T-helper 17 cell (primary cell): Measurements from ENCODE around the gene LMO2. TPM values are rescaled to one million over a fixed set of nuclear protein-coding genes. Genes with fewer than 3 reads are reported as not detected.

ENCODE experiments used
- ATAC-seq: fragments of 150-1000 bp; cut with Tn5 transposase; 2 replicates; pipeline ENCODE4 v1.10.0; 2021; ENCODE audit warnings: mild to moderate bottlenecking, moderate library complexity
- DNase-seq, 3 donors: peaks; one replicate each; pipeline versions ENCODE4 v3.0.0 to v3.0.0-alpha.2; 2020 to 2021
- H3K9me3 ChIP-seq: one replicate; pipeline ENCODE4 v1.7.0; 2013; ENCODE audit warnings: low read length, mild to moderate bottlenecking; ENCODE audit not compliant: control insufficient read depth, poor library complexity, severe bottlenecking
- H3K27ac Mint-ChIP-seq: one replicate; pipeline ENCODE4 v1.8.0; 2022; ENCODE audit warnings: mild to moderate bottlenecking, moderate library complexity, mixed read lengths
- H3K27me3 Mint-ChIP-seq: one replicate; pipeline ENCODE4 v1.8.0; 2022; ENCODE audit warnings: mixed read lengths
- H3K36me3 Mint-ChIP-seq: one replicate; pipeline ENCODE4 v1.8.0; 2022; ENCODE audit warnings: low read depth, mixed read lengths
- H3K4me1 Mint-ChIP-seq: one replicate; pipeline ENCODE4 v1.8.0; 2022; ENCODE audit warnings: mild to moderate bottlenecking, mixed read lengths
- H3K4me3 Mint-ChIP-seq: one replicate; pipeline ENCODE4 v1.8.0; 2022; ENCODE audit warnings: mild to moderate bottlenecking, moderate library complexity, mixed read lengths
- total RNA-seq, 4 donors: library from RNA in 2 of 4; stranded (reverse) in 2 of 4; gene quantifications; one replicate each; pipeline ENCODE4 v1.2.3 and lab custom pipeline; 2022 to 2026

LMO2 gene
- total RNA-seq, 2 donors from 2014 or later: 1.8 to 2.1 TPM

DNA sequence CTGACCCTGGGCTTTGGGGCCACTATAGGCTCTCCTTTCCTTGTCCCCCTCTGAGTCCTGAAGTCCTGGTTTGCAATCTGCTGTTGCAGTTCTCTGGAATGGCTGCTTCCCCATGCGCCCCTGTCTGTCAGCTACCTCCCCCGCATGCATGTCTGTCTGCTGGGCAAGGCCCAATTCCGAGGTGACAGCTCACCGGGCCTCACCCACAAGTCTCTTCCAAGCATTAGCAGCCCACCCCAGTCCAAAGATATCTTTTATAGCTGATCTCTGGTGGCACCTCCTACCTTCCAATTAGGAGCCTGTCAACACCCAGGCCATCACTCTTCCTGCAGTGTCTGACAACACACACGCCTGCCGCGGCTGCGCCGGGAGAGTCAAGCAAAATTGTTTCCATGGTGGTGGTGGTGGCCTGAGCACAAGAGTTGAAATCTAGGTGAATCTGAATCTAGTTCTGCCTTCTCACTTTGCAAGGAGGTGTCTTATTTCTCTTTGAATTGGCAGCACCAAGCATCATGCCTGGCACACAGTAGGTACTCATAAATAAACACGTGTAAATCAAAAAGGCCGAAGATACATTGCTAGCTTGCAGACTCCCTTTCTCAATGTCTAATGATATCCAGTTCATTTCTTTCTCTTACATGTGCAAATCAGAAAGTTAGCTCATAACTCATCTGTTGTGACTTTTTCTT, 1.2 kb upstream of the LMO2 start:
- Mint-ChIP-seq H3K27ac (peak overlapping the region; percentile 90), H3K36me3 (no peaks in the 10 kb centered on the region), H3K4me3 (peak overlapping the region; percentile 93), H3K4me1 (peaks cover 22% of the 10 kb centered on the region), H3K27me3 (peaks cover 89% of the 10 kb centered on the region)
- no peaks in the 10 kb centered on the region for H3K9me3 ChIP-seq
- ATAC-seq: no peak
- no peak for DNase-seq

DNA sequence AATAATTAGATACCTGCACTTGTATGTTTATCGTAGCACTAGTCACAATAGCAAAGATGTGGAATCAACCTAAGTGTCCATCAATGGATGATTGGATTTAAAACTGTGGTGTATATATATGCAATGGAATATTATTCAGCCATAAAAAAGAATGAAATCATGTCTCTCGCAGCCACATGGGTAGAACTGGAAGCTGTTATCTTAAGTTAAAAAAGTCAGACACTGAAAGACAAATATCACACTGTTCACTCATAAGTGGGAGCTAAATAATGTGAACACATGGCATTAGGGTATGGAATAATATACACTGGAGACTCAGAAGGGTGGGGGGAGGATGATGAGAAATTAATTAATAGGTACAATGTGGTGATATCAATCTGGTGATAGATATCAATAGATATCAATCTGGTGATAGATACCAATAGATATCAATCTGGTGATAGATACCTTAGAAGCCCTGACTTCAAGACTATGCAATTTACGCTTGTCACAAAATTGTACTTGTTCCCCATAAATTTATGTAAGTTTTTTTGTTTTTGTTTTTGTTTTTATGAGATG, 2.0 kb downstream of the LMO2 start:
- no peaks in the 10 kb centered on the region for H3K9me3 ChIP-seq
- ATAC-seq: no peak
- Mint-ChIP-seq H3K27ac (no peak overlapping the region), H3K4me3 (no peak overlapping the region), H3K27me3 (peaks cover 95% of the 10 kb centered on the region), H3K36me3 (peaks cover 3% of the 10 kb centered on the region), H3K4me1 (peaks cover 20% of the 10 kb centered on the region)
- no peak for DNase-seq

GRCh38 chr11:33889296-33889695, 2.6 kb downstream of the LMO2 start:
- no peak for DNase-seq
- H3K27ac Mint-ChIP-seq: no peak overlapping the region
- H3K4me1 Mint-ChIP-seq: peaks cover 18% of the 10 kb centered on the region
- peaks cover 3% of the 10 kb centered on the region for H3K36me3 Mint-ChIP-seq
- H3K4me3 Mint-ChIP-seq: no peak overlapping the region
- peaks cover 96% of the 10 kb centered on the region for H3K27me3 Mint-ChIP-seq
- no peak for ATAC-seq
- H3K9me3 ChIP-seq: no peaks in the 10 kb centered on the region

DNA sequence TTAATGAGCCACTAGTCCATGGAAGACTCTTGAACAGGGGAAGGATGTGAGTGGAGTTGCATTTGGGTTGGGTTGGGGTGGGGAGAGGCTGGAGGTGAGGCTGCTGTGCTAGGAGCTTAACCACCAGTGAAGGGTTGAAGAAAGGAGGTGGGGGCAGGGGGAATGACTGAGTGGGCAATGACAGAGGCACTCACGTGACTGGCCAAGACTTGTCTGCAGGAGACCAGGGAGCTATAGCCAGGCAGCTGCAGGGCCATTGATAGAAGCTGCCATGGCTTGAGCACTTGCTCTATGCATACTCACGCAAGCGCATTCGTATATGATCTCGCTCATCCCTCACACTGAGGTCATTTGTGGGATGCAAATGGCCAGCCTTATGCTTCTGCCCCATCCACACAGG, 4.0 kb downstream of the LMO2 start:
- Mint-ChIP-seq H3K27me3 (peaks cover 96% of the 10 kb centered on the region), H3K27ac (no peak overlapping the region), H3K4me1 (peaks cover 4% of the 10 kb centered on the region), H3K4me3 (no peak overlapping the region), H3K36me3 (peaks cover 3% of the 10 kb centered on the region)
- DNase-seq (no peak), ATAC-seq (no peak)
- H3K9me3 ChIP-seq: no peaks in the 10 kb centered on the region

DNA sequence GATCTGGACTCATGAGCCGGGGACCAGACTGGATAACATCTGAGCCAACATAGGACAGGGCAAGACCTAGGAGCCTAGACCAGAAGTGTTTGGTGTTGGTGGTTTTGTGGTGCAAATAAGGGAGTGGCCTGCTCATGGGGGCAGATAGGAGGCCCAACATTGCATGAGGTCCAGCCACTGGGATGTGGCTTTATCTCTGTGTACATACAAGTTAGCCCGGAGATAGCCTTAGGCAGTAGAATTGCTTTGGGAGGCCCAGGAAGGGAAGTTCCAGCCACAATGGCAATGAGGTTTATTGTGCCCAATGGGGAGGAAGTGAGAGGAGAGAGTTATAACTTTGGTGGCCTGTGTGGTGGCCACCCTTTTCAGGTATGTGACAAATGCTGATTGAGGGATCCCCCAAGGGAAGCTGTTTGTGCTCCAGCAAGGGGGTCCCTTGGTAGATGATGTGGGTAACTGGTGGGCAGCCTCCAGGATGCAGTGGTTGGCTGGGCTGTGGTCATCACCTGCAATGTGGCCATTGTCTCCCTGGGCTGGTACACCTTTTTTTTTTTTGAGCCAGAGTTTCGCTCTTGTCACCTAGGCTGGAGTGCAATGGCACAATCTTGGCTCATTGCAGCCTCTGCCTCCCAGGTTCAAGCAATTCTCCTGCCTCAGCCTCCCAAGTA, 6.4 kb downstream of the LMO2 start:
- no peak overlapping the region for H3K4me3 Mint-ChIP-seq

DNA sequence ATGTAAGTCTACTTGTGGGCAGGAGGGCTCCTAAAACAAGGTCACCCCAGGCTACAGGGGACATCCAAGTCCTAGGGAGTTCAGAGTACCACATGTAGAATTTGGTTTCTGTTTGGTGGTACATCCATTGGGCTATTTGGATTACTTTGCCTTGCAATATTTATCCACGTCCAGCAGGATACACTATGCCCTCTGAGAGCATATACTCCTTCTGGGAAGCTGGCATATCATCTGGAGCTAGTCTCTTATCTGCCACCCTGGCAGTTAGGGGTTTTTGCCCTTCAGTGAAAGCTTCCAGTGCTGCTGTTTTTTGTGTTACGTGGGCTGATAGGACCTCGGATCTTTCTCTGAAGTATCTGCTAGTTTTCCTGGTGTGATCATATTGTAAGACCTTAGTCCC, 7.3 kb downstream of the LMO2 start:
- H3K27ac Mint-ChIP-seq: no peak overlapping the region
- H3K4me1 Mint-ChIP-seq: no peaks in the 10 kb centered on the region
- no peak overlapping the region for H3K4me3 Mint-ChIP-seq
- DNase-seq (no peak), ATAC-seq (no peak)
- H3K9me3 ChIP-seq: no peaks in the 10 kb centered on the region
- H3K36me3 Mint-ChIP-seq: peaks cover 3% of the 10 kb centered on the region
- H3K27me3 Mint-ChIP-seq: peaks cover 92% of the 10 kb centered on the region

More for the DNA sequence above, 6.4 kb downstream of the LMO2 start:
- no peaks in the 10 kb centered on the region for H3K4me1 Mint-ChIP-seq
- no peaks in the 10 kb centered on the region for H3K9me3 ChIP-seq
- no peak for ATAC-seq
- peaks cover 3% of the 10 kb centered on the region for H3K36me3 Mint-ChIP-seq
- no peak for DNase-seq
- H3K27ac Mint-ChIP-seq: no peak overlapping the region
- peaks cover 98% of the 10 kb centered on the region for H3K27me3 Mint-ChIP-seq

DNA sequence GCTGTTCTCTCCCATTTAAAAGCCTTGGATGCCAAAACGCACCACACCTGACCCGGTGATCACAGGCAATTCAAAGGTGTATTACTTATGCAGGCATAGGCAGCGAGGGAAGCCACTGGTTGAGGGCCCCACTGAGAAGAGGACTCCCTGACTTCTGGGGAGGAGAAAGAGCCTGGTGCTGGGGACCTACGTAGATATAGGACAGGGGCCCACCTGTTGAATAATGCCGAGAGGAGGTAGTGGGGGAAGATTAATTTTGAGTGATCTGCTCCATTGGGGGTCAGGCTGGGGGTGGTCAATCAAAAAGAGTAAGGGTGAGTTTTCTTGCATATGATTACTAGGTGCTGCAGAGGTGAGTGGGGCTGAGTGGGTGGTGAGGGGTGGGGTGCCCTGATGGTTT, 7.8 kb downstream of the LMO2 start:
- DNase-seq (no peak), ATAC-seq (no peak)
- H3K4me3 Mint-ChIP-seq: no peak overlapping the region
- peaks cover 3% of the 10 kb centered on the region for H3K36me3 Mint-ChIP-seq
- H3K27me3 Mint-ChIP-seq: peaks cover 92% of the 10 kb centered on the region
- H3K9me3 ChIP-seq: no peaks in the 10 kb centered on the region
- no peak overlapping the region for H3K27ac Mint-ChIP-seq
- H3K4me1 Mint-ChIP-seq: no peaks in the 10 kb centered on the region

DNA sequence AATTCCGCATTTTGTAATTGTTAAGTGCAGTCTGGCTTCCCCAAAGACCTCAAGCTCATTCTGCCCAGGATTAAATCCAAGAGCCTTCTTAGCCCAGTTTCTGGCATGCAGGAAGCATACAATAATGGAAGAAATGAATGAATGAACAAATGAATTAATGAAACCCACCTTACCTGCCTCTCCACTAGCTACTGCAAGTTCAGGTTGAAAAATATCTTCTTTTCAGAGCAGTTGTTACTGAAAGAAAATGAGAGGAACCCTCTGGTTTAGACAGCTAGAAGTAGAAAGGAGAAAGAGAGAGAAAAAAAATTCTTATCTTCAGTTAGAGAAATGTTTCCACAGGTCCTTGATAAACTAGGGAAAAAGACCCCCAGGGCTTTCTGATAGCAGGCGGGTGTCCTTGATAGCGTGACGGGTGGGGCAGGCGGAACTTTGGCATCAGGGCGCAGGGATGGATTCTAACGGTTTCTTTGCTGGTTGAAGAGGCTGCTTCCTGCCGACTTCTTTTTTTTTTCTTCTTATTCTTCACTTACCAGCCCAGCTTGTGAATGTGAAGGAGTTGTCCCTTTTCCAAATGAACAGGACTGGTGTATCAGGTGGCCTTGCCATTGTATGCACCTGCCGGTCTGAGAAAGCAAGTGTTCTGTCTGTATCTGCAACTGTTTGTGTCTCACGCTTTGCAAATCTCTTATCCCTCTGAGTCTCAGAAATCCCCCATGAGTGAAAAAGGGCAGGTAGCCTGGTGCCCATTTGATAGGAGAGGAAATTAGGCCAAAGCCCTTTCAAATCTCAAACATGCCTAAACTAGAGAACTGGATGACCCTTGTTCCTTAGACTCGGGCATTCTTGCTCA, 10.0 kb downstream of the LMO2 start:
- no peak for ATAC-seq
- H3K27me3 Mint-ChIP-seq: peaks cover 91% of the 10 kb centered on the region
- peaks cover 6% of the 10 kb centered on the region for H3K36me3 Mint-ChIP-seq
- H3K4me3 Mint-ChIP-seq: no peak overlapping the region
- H3K27ac Mint-ChIP-seq: no peak overlapping the region
- no peaks in the 10 kb centered on the region for H3K4me1 Mint-ChIP-seq
- no peak for DNase-seq
- no peaks in the 10 kb centered on the region for H3K9me3 ChIP-seq

DNA sequence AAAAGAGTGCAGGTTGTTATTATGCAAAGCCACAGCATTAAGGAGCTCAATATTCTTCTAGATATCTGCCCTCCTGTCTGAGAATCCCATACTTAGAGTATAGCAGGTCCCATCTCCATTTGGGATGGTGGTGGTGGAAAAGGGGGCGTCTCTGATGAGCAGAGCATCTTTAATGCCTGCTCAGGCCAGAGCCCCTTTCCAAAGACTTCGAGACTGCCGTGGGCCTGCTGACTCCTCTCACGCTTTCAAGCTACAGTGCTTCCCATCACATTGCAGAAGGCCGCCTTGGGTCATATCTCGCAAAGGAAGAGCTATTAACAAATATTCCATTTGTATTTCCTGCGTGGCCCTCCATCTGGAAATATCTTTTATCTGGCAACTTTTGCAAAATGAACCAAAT, 10.9 kb downstream of the LMO2 start:
- H3K27me3 Mint-ChIP-seq: peaks cover 91% of the 10 kb centered on the region
- no peaks in the 10 kb centered on the region for H3K9me3 ChIP-seq
- H3K36me3 Mint-ChIP-seq: peaks cover 9% of the 10 kb centered on the region
- DNase-seq (no peak), ATAC-seq (no peak)
- no peak overlapping the region for H3K27ac Mint-ChIP-seq
- H3K4me1 Mint-ChIP-seq: no peaks in the 10 kb centered on the region
- no peak overlapping the region for H3K4me3 Mint-ChIP-seq

DNA sequence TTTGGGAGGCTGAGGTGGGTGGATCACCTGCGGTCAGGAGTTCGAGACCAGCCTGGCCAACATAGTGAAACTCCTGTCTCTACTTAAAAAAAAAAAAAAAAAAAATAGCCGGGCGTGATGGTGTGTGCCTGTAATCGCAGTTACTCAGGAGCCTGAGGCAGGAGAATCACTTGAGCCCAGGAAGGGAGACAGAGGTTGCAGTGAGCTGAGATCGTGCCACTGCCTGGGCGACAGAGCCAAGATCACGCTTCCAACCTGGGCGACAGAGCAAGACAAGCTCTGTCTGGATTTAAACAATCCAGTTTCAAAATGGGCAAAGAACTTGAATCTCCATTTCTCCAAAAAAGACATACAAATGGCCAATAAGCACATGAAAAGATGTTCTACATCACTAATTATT, 12.5 kb downstream of the LMO2 start:
- no peak overlapping the region for H3K27ac Mint-ChIP-seq
- H3K36me3 Mint-ChIP-seq: peaks cover 8% of the 10 kb centered on the region

GRCh38 chr11:33877038-33877437, 14.8 kb downstream of the LMO2 start:
- no peaks in the 10 kb centered on the region for H3K4me1 Mint-ChIP-seq
- no peak overlapping the region for H3K4me3 Mint-ChIP-seq
- H3K27me3 Mint-ChIP-seq: peaks cover 87% of the 10 kb centered on the region
- H3K27ac Mint-ChIP-seq: no peak overlapping the region
- peaks cover 8% of the 10 kb centered on the region for H3K36me3 Mint-ChIP-seq
- DNase-seq (no peak), ATAC-seq (no peak)
- H3K9me3 ChIP-seq: peaks cover 2% of the 10 kb centered on the region

More for the DNA sequence above, 12.5 kb downstream of the LMO2 start:
- DNase-seq (no peak), ATAC-seq (no peak)
- no peak overlapping the region for H3K4me3 Mint-ChIP-seq
- peaks cover 89% of the 10 kb centered on the region for H3K27me3 Mint-ChIP-seq
- H3K4me1 Mint-ChIP-seq: no peaks in the 10 kb centered on the region
- H3K9me3 ChIP-seq: no peaks in the 10 kb centered on the region

DNA sequence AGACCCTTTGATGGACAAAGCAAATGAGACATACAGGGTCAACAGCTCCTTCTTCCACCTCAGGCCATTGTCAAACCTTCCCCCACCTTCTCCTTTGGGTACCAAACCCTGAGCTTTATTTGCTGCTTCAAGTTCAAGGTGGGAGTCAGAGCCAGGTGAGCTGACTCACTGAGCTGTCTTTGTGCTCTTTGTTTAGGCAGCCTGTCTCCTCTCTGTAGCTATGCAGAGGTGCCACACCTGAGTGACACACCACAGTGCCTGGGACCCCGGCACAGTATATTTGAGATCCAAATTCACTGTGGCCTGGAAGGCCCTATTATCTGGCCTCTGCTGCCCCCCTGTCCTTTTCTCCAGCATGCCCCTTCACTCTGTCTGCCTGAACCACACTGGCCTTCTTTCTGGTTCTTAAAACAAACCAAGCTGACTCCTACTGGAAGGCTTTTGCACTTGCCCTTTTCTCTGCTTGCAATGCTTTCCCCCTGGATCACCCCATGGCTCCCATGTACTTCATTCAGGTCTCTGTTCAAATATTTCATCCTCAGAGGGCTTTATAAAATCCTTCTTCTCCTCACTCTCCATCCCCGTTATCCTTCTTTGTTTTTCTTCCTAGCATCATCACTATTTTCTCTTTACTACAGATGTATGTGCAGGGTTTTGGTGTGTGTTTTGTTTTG, 16.1 kb downstream of the LMO2 start:
- ATAC-seq (no peak), DNase-seq (no peak)
- Mint-ChIP-seq H3K4me1 (peaks cover under 1% of the 10 kb centered on the region), H3K36me3 (peaks cover 8% of the 10 kb centered on the region), H3K4me3 (no peak overlapping the region), H3K27ac (no peak overlapping the region), H3K27me3 (peaks cover 79% of the 10 kb centered on the region)
- peaks cover 2% of the 10 kb centered on the region for H3K9me3 ChIP-seq
